HG02588 (cell line): ENCODE measurements around the gene TERT.

Experiments used
- ATAC-seq: cut with Tn5 transposase; IDR thresholded peaks from one replicate; pipeline ENCODE4 v1.9.1; 2021; ENCODE audit warnings: mild to moderate bottlenecking, moderate library complexity; ENCODE audit not compliant: unreplicated experiment

The TERT gene

DNA sequence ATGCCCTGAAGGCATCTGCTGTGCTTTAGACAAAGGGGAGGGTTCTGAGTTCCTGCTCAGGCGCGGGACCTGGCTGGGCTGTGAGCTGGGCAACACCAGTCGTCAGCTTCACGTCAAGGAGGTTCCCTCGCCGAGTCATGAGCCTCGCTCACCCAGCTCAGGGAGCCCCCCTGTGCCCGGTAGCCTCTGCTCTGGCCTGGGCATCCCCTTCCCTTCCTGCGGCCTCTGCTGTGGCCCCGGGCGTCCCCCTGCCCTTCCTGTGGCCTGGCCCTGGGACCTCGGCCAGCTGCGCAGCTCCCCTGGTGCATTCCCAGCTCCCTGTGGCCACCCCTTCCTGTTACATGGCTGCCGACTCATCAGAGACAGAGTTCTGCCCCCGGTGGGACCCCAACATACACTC, 29.8 kb downstream of the TERT start:
- ATAC-seq: no peak

DNA sequence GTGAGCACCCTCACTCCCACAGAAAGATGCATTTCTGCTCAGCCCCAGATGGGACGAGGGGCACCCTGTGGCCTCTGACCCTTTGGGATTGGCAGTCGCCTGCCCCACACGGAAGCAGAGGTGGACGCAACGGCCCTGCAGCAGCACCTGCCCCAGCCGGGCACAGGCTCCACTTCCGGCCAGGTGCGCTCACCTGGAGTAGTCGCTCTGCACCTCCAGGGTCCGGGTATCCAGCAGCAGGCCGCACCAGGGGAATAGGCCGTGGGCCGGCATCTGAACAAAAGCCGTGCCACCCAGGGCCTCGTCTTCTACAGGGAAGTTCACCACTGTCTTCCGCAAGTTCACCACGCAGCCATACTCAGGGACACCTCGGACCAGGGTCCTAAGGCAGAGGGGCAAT, 30.7 kb downstream of the TERT start:
- no peak for ATAC-seq

- ATAC-seq: no peak
These were observed 32.5 kb downstream of the TERT start for GRCh38 chr5:1262381-1262780.

DNA sequence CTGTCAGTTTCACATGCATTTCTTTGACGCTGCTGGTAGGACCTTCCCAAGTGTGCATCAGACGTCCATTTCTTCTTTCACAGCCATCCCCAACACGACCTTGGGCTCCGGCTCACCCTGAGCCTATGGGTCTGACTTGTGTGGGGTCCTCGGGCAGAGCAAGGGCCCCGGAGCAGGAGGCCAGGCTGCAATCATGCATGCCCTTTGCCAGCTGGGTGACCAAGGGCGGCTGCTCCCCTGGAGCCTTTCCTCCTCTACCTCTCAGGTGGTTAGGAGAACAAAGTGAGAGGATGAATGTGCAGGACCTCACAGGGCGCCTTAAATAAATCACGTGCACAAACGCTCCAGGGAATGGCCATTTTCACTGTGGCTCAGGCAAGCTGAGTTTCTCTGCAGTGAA, 33.2 kb downstream of the TERT start:
- no peak for ATAC-seq

DNA sequence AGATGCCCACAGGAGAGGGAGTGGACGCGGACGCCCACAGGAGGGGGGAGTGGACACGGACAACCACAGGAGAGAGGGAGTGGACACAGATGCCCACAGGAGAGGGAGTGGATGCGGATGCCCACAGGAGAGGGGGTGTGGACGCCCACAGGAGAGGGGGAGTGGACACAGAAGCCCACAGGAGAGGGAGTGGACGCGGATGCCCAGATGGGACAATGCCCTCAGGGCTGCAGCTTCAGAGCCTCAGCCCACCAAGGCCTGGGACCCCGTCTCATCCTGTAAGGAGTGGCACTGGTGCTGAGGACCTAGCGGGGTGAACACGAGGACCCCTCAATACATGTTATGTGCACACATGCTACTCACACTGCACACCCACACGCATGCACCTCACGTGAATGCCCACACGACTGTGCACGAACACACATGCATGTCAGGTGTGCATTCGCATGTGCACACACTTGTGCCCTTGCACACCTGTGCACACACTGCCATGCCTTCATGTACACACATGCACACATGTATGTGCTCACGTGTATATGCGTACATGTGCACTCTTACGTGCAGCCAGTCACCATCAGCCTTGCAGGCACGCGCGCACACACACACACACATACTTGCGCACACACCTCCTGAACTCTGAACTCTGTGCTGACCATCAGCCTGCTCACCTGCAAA, 34.9 kb downstream of the TERT start:
- ATAC-seq: no peak

DNA sequence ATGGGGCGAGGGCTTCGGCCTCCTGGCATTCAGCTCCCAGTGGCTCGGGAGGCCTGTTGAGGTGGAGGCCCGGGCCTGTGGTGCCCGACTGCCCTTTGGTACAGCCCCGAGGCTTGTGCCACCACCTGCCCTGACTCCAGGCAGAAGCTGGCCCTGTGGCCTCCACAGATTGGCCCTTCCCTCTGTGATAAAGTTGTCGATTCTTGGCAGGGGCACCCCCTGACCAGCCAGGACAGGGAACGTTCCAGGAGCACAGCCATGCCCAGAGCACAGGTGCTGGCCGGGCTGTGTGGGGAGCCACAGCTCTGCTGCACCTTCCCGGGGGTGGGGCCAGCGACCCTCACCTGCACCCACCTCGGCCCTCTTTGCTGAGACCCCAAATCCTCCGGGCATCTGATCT, 37.0 kb downstream of the TERT start:
- ATAC-seq: no peak

GRCh38 chr5:1257363-1257762, 37.5 kb downstream of the TERT start:
- no peak for ATAC-seq

GRCh38 chr5:1256776-1257175, 38.1 kb downstream of the TERT start:
- no peak for ATAC-seq

GRCh38 chr5:1255081-1255561, 39.7 kb downstream of the TERT start:
- ATAC-seq: no peak

GRCh38 chr5:1254196-1254595, 40.7 kb downstream of the TERT start:
- ATAC-seq: no peak

DNA sequence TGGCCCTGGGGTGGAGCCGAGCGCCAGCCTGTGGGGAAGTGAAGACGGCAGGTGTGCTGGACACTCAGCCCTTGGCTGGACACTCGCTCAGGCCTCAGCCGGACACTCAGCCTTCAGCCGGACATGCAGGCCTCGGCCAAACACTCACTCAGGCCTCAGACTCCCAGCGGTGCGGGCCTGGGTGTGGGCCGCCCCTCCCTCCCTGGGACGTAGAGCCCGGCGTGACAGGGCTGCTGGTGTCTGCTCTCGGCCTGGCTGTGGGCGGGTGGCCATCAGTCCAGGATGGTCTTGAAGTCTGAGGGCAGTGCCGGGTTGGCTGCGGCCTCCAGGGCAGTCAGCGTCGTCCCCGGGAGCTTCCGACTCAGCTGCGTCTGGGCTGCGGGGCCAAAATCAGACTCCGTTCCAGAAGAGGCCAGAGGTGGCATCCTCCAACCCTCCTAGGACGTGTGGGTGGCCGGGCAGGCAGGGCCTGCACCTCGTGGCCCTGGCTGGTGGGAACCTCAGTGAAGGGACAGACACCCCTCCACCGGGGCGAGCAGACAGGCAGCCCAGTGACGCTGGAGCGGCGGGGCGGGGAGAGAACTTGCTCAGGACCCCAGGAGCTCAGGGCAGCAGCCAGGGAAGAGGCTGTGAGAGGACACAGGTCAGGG, 41.3 kb downstream of the TERT start:
- no peak for ATAC-seq

- ATAC-seq: no peak
These were observed 42.2 kb downstream of the TERT start for GRCh38 chr5:1252681-1253080.

- no peak for ATAC-seq
These were observed 42.9 kb downstream of the TERT start for GRCh38 chr5:1251678-1252580.

GRCh38 chr5:1249366-1250280, 45.2 kb downstream of the TERT start:
- ATAC-seq: no peak

DNA sequence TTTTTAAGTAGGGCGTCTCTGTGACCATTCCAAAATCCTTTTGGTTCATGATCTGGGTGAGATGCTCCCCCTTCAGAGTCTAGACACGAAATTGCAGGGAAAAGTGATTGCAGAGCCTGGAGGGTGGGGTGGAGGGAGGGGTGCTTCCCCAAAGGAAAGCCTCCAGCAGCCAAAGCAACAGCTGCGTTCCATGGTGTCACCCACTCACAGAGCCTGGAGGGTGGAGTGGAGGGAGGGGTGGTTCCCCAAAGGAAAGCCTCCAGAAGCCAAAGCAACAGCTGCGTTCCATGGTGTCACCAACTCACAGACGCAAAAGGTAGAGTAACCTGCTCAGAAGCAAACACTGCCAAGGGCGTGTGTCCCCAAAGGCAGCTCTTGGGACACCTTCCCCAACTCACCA, 47.1 kb downstream of the TERT start:
- no peak for ATAC-seq

DNA sequence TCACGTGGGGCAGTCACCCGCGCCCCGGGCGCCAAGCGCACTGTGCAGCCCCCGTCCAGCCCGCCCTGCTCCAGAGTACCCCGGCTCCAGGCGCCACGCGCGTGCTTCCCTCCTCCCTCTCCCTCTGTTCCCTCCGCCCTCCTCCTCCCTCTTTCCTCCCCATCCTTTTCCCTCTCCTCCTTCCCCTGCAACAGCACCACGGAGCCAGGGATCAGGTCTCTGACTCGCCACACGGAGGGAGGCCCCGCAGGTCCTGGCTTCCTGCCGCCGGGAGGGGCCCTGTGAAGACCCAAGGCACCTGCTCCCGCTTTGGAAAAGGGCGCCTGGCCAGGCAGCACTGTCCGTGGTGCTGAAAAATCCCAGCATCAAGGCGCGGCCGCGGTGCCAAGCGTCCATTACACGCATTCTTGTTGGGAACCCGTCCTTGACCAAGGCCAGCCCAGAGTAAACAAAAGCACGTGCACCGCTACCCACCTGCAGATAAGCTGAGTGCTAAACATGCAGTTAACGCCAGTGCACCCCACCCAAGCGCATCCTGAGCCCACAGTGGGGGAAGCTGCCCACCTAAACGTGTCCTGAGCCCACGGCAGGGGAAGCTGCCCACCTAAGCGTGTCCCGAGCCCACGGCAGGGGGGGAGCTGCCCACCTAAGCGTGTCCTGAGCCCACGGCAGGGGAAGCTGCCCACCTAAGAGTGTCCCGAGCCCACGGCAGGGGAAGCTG, 48.0 kb downstream of the TERT start:
- ATAC-seq: no peak

GRCh38 chr5:1245905-1246576, 48.8 kb downstream of the TERT start:
- no peak for ATAC-seq

DNA sequence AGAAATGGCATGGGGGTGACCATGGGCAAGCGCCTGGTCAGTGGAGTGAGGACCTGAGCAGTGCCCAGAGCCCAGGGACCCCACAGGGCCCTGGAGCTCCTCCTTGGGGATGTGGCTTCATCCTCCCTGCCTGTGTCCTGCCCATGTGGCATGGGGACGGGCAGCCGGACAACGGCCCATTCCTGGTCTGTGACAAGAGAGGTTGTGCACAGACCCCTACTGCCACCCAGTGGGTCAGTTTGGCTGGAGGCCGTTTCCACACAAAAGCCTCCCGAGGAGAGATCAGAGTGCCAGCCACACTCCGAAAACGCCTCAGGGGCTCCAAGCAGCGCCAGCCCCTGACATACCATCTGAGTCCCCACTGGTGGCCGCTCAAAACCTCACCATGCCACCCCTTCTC, 49.9 kb downstream of the TERT start:
- ATAC-seq: no peak

GRCh38 chr5:1244255-1244654, 50.6 kb downstream of the TERT start:
- no peak for ATAC-seq
